Islet precursor cell (in vitro differentiated cells): ENCODE measurements around the gene EEF1G.
"Not testable (repeated sequence)": the region's sequence is repeated elsewhere in the genome, so short reads cannot be mapped to it uniquely, and the experiment has no call there.

Experiments
- DNase-seq: peaks from one replicate; pipeline ENCODE4 v3.0.0-alpha.2; 2018

The EEF1G gene

DNA sequence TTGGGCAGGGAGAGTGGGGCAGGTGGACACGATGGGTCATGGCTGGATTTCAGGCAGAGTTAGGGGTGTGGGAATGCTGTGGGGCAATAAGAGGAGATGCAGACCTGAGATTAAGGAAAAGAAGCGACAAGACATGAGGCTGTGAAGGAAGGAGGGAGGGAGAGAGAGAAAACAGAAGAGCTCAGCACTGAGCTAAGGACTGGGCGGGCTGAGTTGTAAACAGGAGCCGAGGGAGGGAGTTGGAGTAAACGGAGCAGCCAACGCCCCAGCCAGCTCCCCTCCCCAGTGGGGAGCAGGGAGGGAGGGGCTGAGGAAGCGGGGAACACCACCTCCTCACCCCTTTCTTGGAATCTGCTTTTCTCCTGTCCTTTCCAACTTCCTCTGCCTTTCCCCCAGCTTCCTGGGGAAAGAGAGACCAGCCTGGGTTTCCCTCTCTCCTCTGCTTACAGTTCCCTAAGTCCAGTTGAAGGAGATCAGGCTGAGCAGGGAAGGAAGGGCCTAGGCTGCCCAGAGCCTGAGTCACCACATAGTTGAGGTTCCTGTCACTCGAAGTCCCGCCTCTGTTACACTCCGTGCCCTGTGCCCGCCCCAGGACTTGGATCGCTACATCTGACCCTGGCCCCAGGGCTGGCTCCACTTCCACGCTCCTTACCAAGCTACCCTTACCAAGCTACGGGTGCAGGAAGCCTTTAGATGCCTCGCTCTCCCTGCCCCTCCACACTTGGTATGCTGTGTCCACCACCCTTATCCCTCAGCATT, 20.4 kb downstream of the EEF1G start:
- peak; percentile 98 for DNase-seq

DNA sequence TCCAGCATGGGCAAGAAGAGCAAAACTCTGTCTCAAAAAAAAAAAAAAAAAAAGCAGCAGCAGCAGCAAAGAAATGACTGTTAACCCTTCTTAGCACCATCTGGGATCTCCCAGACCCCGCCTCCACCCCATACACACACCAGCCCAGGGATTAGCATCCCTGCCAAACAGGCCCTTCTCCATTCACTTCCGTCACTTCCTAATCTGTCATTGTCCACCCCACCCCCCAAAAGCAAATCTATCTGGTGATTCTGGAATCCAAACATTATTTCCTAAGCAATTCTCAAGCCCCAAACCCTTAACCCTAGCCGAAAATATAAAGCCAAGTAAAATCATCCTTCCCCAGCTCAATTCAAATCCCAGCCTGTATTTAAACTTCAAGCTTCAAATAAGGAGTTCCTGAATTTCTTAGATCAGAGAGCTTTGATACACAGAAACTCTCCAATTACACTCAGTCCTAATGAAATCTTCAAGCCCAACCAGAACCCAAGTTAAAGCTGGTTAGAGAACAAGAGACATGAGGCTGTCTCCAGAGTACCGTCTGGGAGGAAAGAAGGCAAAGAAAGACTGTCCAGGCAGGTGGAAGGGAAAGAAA, 21.1 kb downstream of the EEF1G start:
- DNase-seq: peak; percentile 63

DNA sequence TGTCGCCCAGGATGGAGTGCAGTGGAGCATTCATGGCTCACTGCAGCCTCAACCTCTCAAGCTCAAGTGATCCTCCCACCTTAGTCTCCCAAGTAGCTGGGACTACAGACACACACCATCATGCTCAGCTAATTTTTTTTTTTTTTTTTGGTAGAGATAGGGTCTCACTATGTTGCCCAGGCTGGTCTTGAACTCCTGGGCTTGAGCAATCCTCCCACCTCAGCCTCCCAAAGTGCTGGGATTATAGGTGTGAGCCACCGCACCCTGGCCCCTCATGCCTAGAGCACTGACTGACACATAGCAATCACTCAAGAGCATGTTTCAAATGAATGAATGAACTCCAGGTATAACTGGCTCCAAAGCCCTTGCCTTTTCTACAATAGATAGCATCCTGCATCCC, 23.2 kb downstream of the EEF1G start:
- not testable (repeated sequence) for DNase-seq

DNA sequence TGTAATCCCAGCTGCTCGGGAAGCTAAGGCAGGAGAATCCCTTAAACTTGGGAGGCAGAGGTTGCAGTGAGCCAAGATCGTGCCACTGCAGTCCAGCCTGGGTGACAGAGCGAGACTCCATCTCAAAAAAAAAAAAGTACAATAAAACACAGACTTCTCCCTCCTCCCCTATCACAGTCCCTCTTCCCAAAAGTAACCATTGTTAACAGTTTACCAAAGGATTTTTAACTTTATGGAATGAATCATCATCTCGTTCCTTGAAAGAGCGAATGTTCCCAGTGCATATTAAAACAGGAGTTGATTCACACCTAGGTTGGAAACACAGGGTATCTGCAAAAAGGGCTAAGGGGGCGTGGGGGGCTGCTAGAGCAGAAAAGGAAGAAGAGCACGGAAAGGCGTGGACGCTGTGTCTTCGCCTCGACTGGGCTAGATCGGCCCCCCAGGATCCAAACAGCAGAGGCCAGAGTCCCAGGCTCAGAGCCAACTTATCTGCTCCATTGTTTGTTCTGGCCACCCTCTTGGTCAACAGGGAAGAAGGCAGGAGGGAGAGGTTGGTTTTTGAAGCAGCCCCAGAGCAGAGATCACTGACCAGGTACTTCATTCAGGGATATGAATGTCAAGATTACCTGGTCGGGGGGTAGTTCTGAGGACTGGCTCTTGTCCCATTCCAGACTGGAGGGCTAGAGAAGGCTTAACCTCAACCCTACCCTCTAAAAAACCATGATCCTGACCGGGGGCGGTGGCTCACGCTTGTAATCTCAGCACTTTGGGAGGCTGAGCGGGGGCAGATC, 25.0 kb downstream of the EEF1G start:
- DNase-seq: no peak

GRCh38 chr11:62547691-62548281, 25.9 kb downstream of the EEF1G start:
- peak; percentile 78 for DNase-seq

DNA sequence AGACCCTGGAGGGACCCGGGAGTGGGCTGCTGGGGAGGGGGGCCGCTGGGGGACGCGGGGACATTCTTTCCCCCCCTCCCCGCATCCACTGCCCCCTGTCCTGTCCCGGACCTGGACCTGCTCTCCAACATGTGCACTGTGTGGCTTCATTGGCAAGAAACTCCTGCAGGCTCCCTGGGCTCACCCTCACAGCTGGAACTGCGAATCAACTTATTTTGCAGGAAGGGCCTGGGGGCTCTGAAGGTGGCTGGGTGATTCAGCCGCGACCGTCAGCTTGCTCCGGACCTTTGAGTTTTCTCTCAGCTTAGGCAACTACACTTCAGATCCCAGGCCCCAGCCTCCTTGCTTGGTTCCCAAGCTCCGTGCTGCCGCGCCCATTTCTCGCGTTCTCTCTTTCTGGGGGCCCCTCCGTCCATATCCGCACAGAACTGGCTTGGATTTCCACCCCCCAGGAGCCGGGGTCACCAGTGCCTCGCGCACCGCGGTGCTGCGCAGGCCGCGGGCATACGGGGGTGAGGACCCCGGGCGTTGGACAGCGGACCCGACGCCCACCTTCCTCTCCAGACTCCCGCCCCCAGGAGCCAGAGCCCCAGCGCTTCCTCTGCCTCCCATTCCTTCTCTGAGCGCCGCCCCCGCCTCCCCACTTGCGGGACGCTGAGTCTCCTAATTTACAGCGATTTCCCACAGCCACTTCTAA, 26.6 kb downstream of the EEF1G start:
- DNase-seq: peak; percentile 87

GRCh38 chr11:62546244-62546928, 27.3 kb downstream of the EEF1G start, which contains the start of gene AHNAK:
Gene AHNAK, minus strand, starts transcription at chr11:62546806. Its CDS starts 10,708 bp downstream, at chr11:62536098.
- peak; percentile 92 for DNase-seq

- DNase-seq: peak; percentile 99
Observed at GRCh38 chr11:62545437-62546243, 28.1 kb downstream of the EEF1G start.

DNA sequence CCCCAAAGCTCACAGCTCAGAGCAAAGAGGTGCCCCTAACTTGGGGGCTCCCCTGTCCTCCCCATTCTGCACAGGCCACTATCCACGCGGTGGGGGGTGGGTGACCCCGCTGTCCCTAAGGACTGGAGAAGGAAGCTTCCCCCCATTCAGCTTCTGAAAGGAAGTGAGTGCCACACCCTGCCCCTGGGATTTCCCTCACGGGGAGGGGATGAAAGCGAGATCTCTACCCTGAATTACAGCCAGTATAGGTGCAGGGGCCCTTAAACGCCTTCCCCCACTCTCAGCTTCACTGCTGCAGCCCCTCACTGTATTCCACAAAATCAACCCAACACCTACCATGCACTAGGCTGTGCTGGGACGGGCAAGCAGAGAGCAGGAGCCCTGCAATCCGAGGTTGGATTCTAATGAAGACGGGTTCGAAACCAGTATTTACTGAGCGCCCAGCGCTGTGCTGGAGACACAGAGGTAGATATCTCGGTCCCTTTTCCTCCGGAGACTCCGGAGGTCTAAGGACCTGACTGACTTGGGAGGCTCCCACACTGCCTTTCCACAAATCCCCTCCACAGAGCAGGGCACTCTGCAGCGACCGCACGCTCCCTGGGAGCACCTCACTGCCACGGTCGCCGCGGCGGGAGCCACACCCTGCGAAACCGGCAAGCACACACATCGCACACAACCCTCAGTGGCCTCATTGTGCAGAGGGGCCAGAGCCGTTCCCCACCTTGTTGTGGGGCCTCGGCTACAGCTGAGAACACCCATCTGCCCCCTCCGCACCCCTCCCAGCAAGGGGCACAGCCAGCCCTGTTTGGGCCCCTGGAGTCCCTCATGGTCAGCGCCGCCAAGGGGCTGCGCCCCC, 28.9 kb downstream of the EEF1G start:
- no peak for DNase-seq

DNA sequence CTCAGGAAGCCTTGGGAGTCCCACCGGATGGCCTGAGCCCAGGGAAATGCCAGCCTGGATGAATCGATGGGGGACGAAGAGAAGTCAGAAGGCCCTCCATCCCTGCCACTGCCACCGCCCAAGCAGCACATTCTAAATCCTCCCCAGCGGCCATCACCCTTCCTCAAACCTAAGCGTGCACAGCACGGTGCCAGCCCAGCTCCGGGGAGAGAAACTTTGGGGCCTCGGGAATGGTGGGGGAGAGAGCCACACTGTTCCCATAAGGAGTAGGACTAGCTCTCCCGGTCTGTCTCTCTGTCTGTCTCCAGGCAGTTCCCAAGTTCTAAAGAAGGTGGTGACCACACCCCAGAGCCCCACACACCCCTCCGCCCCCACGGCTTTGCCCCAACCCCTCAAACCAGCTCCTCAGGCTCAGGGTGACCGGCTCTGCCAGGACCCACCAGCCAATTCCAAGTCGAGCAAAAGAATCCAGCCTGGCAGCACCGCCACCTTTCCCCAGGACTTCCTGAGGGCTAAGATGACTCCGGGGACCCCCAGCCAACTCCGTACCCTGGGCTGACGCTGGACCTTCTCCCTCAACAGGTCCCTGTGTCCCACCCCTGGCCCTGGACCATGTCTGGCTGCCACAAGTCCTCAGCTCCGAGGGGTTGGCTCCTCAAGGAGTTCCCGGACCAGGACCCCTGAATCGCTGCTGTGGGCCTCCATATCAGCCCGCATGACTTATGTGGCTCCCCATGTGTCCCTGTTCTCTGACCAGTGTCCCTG, 29.8 kb downstream of the EEF1G start:
- DNase-seq: no peak

DNA sequence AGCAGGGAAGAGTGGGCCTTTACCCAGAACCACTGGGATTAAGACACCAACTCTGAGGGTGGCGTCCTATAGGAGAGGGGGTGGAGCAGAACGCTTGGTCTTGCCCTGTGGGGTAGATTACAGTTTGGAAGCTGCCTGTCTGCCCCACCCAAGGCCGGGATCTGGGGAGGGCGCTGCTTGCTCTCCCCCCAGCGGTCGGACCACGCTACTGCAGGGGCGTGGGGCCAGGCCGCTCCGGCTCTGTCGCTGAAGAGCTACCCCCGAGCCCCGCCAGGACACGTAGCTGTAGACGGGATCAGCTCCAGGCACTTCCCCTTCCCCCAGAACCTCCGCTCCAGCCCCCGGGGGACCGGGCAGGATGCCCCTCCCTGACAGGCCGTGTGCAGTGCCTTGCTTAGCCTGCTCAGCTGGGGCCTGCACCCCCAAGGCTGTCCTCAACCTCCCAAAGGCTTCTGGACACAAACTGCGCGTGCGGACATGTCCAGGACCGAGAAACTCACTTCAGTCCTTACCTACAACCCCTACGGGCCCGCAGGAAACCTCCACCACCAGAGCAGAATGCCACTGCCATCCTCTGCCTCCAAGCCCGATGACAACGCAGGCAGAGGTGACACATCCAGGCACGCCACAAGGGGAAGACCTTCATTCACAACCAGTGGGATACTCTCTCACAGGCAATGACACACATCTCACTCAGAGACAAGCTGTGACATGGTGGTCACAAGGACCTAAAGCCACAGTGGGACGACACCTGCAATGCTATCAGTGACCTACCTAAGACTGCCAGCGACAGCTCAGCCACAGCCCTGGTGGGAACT, 30.7 kb downstream of the EEF1G start:
- peak; percentile 89 for DNase-seq

- no peak for DNase-seq
Observed at GRCh38 chr11:62542111-62542745, 31.5 kb downstream of the EEF1G start.

GRCh38 chr11:62540804-62541701, 32.6 kb downstream of the EEF1G start:
- DNase-seq: no peak

DNA sequence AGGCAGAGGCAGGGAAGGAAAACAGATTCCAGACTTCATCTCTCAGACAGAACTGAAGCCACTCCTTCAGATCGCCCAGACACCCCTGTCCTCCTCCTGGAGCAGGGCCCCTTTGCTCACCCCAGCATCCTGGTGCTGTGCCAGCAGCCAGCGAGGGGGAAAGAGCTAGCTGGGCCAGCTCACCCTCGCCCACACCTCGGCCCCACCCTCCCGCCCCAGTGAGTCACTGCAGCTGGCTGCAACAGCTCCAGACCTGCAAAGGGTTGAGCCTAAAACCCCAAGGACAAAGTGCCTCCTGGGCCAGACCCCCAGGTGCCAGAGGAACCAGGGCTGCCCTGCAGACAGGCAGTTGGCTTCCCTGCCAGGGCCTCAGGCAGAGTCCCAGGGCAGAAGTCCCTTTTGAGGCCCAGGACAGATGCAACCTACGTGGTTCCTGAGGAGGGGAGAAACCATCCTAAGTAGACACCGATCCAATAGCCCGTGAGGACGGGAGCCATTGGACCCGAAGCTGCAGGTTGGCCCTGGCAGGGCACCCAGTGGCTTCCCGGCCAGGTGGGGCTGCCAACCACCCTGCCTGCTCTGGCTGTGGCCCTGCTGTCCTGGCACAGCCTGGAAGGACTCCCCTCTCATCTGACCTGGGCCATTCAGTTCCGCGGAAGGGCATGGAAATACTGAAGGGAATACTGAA, 34.3 kb downstream of the EEF1G start:
- DNase-seq: peak; percentile 71

DNA sequence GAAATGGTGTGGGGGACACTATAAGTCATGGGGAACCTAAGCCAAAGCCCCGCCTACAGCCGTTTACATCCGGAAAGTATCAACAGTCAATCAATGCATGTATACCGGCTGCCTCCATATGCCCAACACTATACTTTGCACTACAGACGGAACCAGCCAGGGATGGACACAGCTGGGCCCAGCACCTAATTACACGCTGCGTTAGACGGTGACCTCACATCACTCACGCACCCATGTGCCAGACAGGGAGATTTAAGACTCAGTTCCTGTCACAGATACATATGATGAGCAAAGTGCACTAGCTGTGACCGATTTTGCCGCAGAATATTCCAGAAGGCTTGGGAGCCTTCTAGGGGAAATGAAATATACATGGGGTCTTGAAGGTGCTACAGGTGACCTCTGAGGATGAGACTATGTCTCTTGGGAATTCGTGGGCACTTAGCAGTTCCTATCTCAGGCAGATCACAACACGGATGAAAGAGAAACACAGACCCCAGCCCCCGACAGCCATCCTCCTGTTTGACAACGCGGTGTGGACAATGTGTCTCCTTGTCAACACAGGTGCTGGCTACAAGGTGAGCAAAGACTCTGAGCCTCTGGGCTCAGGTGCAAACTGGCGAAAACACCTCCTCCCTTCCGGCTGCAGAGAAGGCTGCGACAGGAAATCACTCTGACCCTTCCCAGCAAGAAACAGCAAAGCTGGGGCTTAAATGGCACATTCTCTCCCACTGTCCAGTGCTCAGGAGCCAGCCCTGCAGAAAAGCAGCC, 35.0 kb downstream of the EEF1G start:
- no peak for DNase-seq
